Body of pancreas (tissue), 4 donors: Measurements from ENCODE around the gene PUSL1. TPM values are rescaled to one million over a fixed set of nuclear protein-coding genes. Genes with fewer than 3 reads are reported as not detected.

Experiments used
- ATAC-seq: fragments of 150-250 bp; one replicate; pipeline ENCODE4 v1.9.1; 2016
- DNase-seq, 4 donors: peaks; one replicate each; pipeline ENCODE4 v3.0.0-alpha.2; 2019
- H3K27ac ChIP-seq, 4 donors: fragments of 200-600 bp; sonication (generic); 1 replicate in 3 of 4; 2 replicates in 1 of 4; pipeline versions ENCODE4 v1.5.1 to v1.6.1; 2016 to 2019; ENCODE audit warnings: mild to moderate bottlenecking in 1 of 4, mixed read lengths in 1 of 4, moderate library complexity in 1 of 4
- H3K27me3 ChIP-seq, 2 donors: fragments of 200-600 bp; sonication (generic); one replicate each; pipeline ENCODE4 v1.6.0; 2016; ENCODE audit warnings: mild to moderate bottlenecking in 1 of 2
- H3K36me3 ChIP-seq, 2 donors: fragments of 200-600 bp; sonication (generic); replicated peaks in 1 of 2; 2 replicates each; pipeline ENCODE4 v1.5.1; 2016; ENCODE audit warnings: low read depth in 2 of 2; ENCODE audit not compliant: insufficient read depth in 1 of 2
- H3K4me1 ChIP-seq: fragments of 200-600 bp; sonication (generic); one replicate; pipeline ENCODE4 v1.6.0; 2016
- H3K4me3 ChIP-seq, 2 donors: fragments of 200-600 bp; sonication (generic); 1 replicate in 1 of 2; 2 replicates in 1 of 2; pipeline ENCODE4 v1.5.1; 2016 to 2019
- H3K9me3 ChIP-seq, 3 donors: fragments of 200-600 bp; sonication (generic); 1 replicate in 2 of 3; 2 replicates in 1 of 3; pipeline ENCODE4 v1.5.1; 2016
- CTCF ChIP-seq, 7 experiments: fragments of 450-650 bp in 4 of 7; fragments of 200-600 bp in 3 of 7; sonication (generic) in 3 of 7; IDR thresholded peaks; one replicate each; pipeline ENCODE4 v1.5.1; 2016 to 2019; ENCODE audit warnings: antibody characterized with exemption in 7 of 7
- POLR2A ChIP-seq, 3 donors: fragments of 450-650 bp; IDR thresholded peaks; one replicate each; pipeline ENCODE4 v1.6.1; 2016; ENCODE audit warnings: antibody characterized with exemption in 3 of 3, mild to moderate bottlenecking in 2 of 3
- WGBS, 2 donors: methylation state at CpG; one replicate each; pipeline ENCODE4 v1.1.5; 2017; 5-methylcytosine and 5-hydroxymethylcytosine counted together
- intact Hi-C: fragments of 100-400 bp; cut with DNase I; formaldehyde crosslinking; loops from one replicate; pipeline ENCODE4 v1.15.1; 2023
- total RNA-seq, 2 donors: library from RNA; depleted of rRNA; stranded (reverse); fragments of >200 nt; gene quantifications; one replicate each; pipeline ENCODE4 v1.1.0, GENCODE V29; 2016

The PUSL1 gene
- total RNA-seq, 2 donors from 2014 or later: 20.2 to 20.8 TPM

- TF ChIP-seq POLR2A (IDR thresholded peaks at IDR 0.05) (no peak), CTCF (IDR thresholded peaks at IDR 0.05) (no peak)
- H3K27ac ChIP-seq: peak overlapping the region in 3 of 4 donors; percentile 25 to 77 (median 73)
- 69% methylated on average over 9 of the region's 9 CpGs for WGBS, 2 donors
- ATAC-seq: peak; percentile 90
- H3K27me3 ChIP-seq: no peaks in the 10 kb centered on the region
- H3K36me3 ChIP-seq: peaks cover 3 to 17% of the 10 kb centered on the region in 2 donors
- H3K9me3 ChIP-seq: no peaks in the 10 kb centered on the region
- H3K4me3 ChIP-seq: no peak overlapping the region
- peaks cover 43% of the 10 kb centered on the region for H3K4me1 ChIP-seq
- intact Hi-C loops: no loop called here
- peak; percentile 82 to 91 (median 88) for DNase-seq
Observed at GRCh38 chr1:1318131-1318652, 9.8 kb downstream of the PUSL1 start.

GRCh38 chr1:1318777-1319645 lies 10.6 kb downstream of the PUSL1 start:
- H3K36me3 ChIP-seq: peaks cover 0 to 9% of the 10 kb centered on the region in 2 donors
- TF ChIP-seq POLR2A (IDR thresholded peaks at IDR 0.05) (no peak), CTCF (IDR thresholded peaks at IDR 0.05) (no peak)
- 85% methylated on average over 21 to 33 of the region's 36 CpGs for WGBS, 2 donors
- intact Hi-C loops: no loop called here
- no peak for ATAC-seq
- no peaks in the 10 kb centered on the region for H3K9me3 ChIP-seq
- peak overlapping the region in 2 of 4 donors; percentile 73 to 77 for H3K27ac ChIP-seq
- H3K4me3 ChIP-seq: no peak overlapping the region
- peaks cover 47% of the 10 kb centered on the region for H3K4me1 ChIP-seq
- no peak for DNase-seq
- no peaks in the 10 kb centered on the region for H3K27me3 ChIP-seq

GRCh38 chr1:1319646-1319941 lies 11.2 kb downstream of the PUSL1 start:
- intact Hi-C loops: no loop called here
- DNase-seq (no peak), ATAC-seq (no peak)
- TF ChIP-seq POLR2A (IDR thresholded peaks at IDR 0.05) (no peak), CTCF (IDR thresholded peaks at IDR 0.05) (no peak)
- no peaks in the 10 kb centered on the region for H3K27me3 ChIP-seq
- 92 to 93% methylated on average over 13 of the region's 13 CpGs for WGBS, 2 donors
- H3K27ac ChIP-seq: peak overlapping the region in 1 of 4 donors; percentile 0
- peaks cover 47% of the 10 kb centered on the region for H3K4me1 ChIP-seq
- H3K9me3 ChIP-seq: no peaks in the 10 kb centered on the region
- peaks cover 0 to 3% of the 10 kb centered on the region in 2 donors for H3K36me3 ChIP-seq
- no peak overlapping the region for H3K4me3 ChIP-seq

- intact Hi-C loops: no loop called here
- Histone ChIP-seq H3K27ac (peak overlapping the region in 1 of 4 donors; percentile 2), H3K4me1 (peaks cover 57% of the 10 kb centered on the region), H3K4me3 (no peak overlapping the region), H3K27me3 (no peaks in the 10 kb centered on the region), H3K36me3 (no peaks in the 10 kb centered on the region), H3K9me3 (no peaks in the 10 kb centered on the region)
- WGBS, 2 donors: 87% methylated on average over 16 of the region's 23 CpGs; no CpG with 5 or more reads in 1 of the 2 donors
- no peak for TF ChIP-seq POLR2A (IDR thresholded peaks at IDR 0.05)
- TF ChIP-seq CTCF (IDR thresholded peaks at IDR 0.05): no peak
- DNase-seq (no peak), ATAC-seq (no peak)
Observed at GRCh38 chr1:1320666-1321448, 12.5 kb downstream of the PUSL1 start.
